ENCODE data around the gene DEXI.
A peak's percentile ranks its signal among the peaks of the same experiment; 100 is the strongest.

DEXI gene

GRCh38 chr16:10938321-10938720, 3.9 kb downstream of the DEXI start:
- no peak overlapping the region for H3K4me3 ChIP-seq (ENCODE audit: low read depth, low read length)
- H3K9ac ChIP-seq = no peak overlapping the region
- H3K9me3 ChIP-seq (ENCODE audit: control insufficient read depth, low read length) = no peaks in the 10 kb centered on the region
- no peaks in the 10 kb centered on the region for H3K36me3 ChIP-seq (ENCODE audit: control insufficient read depth, insufficient read depth, low read length)
- H3K27ac ChIP-seq = peak overlapping the region; percentile 70
- no peaks in the 10 kb centered on the region for H3K27me3 ChIP-seq (ENCODE audit: control insufficient read depth, insufficient read depth, low read length)
- no peak overlapping the region for H2AFZ ChIP-seq
- TF ChIP-seq, protein P1, sequence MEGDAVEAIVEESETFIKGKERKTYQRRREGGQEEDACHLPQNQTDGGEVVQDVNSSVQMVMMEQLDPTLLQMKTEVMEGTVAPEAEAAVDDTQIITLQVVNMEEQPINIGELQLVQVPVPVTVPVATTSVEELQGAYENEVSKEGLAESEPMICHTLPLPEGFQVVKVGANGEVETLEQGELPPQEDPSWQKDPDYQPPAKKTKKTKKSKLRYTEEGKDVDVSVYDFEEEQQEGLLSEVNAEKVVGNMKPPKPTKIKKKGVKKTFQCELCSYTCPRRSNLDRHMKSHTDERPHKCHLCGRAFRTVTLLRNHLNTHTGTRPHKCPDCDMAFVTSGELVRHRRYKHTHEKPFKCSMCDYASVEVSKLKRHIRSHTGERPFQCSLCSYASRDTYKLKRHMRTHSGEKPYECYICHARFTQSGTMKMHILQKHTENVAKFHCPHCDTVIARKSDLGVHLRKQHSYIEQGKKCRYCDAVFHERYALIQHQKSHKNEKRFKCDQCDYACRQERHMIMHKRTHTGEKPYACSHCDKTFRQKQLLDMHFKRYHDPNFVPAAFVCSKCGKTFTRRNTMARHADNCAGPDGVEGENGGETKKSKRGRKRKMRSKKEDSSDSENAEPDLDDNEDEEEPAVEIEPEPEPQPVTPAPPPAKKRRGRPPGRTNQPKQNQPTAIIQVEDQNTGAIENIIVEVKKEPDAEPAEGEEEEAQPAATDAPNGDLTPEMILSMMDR (IDR thresholded peaks at IDR 0.05) = no peak
- H3K4me1 ChIP-seq = peaks cover 50% of the 10 kb centered on the region
- peaks cover 22% of the 10 kb centered on the region for H3K79me2 ChIP-seq
- peak overlapping the region; percentile 16 for H3K4me2 ChIP-seq (ENCODE audit: low read length)

DNA sequence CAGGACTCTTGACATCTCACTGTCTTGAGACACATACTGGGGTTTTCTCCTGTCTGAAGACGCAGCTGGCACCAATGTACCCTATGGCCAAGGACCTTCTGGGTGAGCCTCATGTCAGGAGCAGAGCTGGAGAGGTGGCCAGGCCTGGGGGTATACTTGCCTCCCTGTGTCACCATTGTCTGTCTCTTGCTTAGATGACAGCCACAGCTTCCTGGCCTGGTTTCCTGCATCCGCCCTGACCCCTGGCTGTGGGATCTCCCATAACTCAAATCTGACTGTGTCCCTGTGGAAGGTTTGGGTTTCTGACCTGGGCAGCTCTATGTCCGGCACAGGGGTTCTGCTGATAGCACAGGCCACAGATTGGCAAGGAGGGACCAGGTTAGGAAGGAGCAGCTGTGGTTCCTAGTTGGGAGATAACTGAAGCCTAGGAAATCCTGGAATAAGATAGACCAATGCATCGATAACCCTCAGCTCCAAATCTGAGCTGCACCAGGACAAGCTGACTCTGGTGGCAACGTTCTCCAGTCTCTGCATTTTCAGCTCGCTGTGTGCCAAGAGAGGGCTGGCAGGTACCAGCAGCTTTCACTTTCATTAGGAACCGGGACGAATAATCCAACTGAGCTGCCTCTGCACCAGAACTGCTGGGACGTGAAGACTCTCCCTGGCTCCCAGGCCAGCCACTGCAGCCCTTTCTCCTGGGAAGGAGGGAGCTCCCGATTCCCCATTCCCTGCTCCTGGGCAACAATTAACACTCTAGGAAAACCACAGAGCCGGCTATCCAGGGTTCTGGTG, 5.0 kb downstream of the DEXI start:
- no peak overlapping the region for H3K9ac ChIP-seq
- H3K4me1 ChIP-seq = peaks cover 52% of the 10 kb centered on the region
- H3K36me3 ChIP-seq (ENCODE audit: control insufficient read depth, insufficient read depth, low read length) = no peaks in the 10 kb centered on the region
- peak overlapping the region; percentile 58 for H3K4me2 ChIP-seq (ENCODE audit: low read length)
- H3K27me3 ChIP-seq (ENCODE audit: control insufficient read depth, insufficient read depth, low read length) = no peaks in the 10 kb centered on the region
- H3K4me3 ChIP-seq (ENCODE audit: low read depth, low read length) = peak overlapping the region; percentile 17
- H3K9me3 ChIP-seq (ENCODE audit: control insufficient read depth, low read length) = no peaks in the 10 kb centered on the region
- no peak overlapping the region for H3K27ac ChIP-seq
- H2AFZ ChIP-seq = no peak overlapping the region
- peaks cover 26% of the 10 kb centered on the region for H3K79me2 ChIP-seq
- TF ChIP-seq, protein P1 (IDR thresholded peaks at IDR 0.05) = no peak

GRCh38 chr16:10936272-10936984, 5.8 kb downstream of the DEXI start:
- Histone ChIP-seq H3K27ac (no peak overlapping the region), H2AFZ (no peak overlapping the region), H3K4me3 (ENCODE audit: low read depth, low read length) (no peak overlapping the region), H3K9me3 (ENCODE audit: control insufficient read depth, low read length) (no peaks in the 10 kb centered on the region), H3K36me3 (ENCODE audit: control insufficient read depth, insufficient read depth, low read length) (no peaks in the 10 kb centered on the region), H3K4me1 (peaks cover 52% of the 10 kb centered on the region), H3K4me2 (ENCODE audit: low read length) (no peak overlapping the region), H3K27me3 (ENCODE audit: control insufficient read depth, insufficient read depth, low read length) (no peaks in the 10 kb centered on the region), H3K9ac (no peak overlapping the region), H3K79me2 (peaks cover 26% of the 10 kb centered on the region)
- TF ChIP-seq, protein P1 (IDR thresholded peaks at IDR 0.05) = no peak

DNA sequence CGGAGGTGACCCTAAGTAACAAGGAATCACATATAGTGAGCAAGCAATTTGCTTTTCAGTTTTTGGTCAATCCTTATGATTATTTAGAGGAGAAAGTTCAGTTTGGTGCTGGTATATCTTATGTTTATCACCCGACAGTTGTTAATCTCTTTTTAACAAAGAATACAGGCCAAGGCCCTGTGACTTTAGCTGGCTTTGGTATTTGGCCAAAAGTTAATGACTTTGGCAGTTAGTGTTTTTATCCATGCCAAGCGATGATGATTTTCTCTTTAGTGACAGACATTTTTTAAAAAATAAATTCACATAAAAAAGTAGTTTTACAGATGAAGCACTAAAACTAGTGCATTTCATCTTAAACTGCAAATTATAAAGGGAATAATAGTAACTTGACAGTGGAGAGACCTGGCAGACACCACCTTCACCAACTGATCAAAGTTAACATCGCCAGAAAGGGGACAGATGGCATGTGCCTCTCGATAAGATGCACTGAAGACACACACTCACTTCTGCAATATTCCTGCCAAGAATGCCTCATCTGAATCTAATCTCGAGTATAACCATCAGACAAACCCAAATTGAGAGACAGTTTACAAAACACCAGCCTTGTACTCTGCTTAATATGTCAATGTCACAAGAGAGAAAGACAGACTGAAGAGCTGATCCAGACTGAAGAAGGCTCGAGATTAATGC, 6.9 kb downstream of the DEXI start:
- no peaks in the 10 kb centered on the region for H3K36me3 ChIP-seq (ENCODE audit: control insufficient read depth, insufficient read depth, low read length)
- no peak overlapping the region for H3K27ac ChIP-seq
- H2AFZ ChIP-seq = no peak overlapping the region
- no peak overlapping the region for H3K4me2 ChIP-seq (ENCODE audit: low read length)
- H3K9ac ChIP-seq = no peak overlapping the region
- H3K4me1 ChIP-seq = peaks cover 48% of the 10 kb centered on the region
- no peaks in the 10 kb centered on the region for H3K27me3 ChIP-seq (ENCODE audit: control insufficient read depth, insufficient read depth, low read length)
- TF ChIP-seq, protein P1 (IDR thresholded peaks at IDR 0.05) = no peak
- peaks cover 26% of the 10 kb centered on the region for H3K79me2 ChIP-seq
- H3K4me3 ChIP-seq (ENCODE audit: low read depth, low read length) = no peak overlapping the region
- H3K9me3 ChIP-seq (ENCODE audit: control insufficient read depth, low read length) = no peaks in the 10 kb centered on the region

Data from parathyroid adenoma (tissue), 2 donors.